NCI-H2196 (cell line): Measurements from ENCODE around the gene RPL4.

Experiments
- DNase-seq: peaks from one replicate; lab custom pipeline; 2025; ENCODE audit not compliant: unreplicated experiment; lab: John Stamatoyannopoulos, UW

Gene RPL4

GRCh38 chr15:66459818-66460615, 44.6 kb downstream of the RPL4 start:
- no peak for DNase-seq

GRCh38 chr15:66456211-66456610, 48.4 kb downstream of the RPL4 start:
- DNase-seq, result no peak

GRCh38 chr15:66454143-66454542, 50.5 kb downstream of the RPL4 start:
- no peak for DNase-seq

GRCh38 chr15:66452971-66453580, 51.6 kb downstream of the RPL4 start:
- DNase-seq, result no peak

GRCh38 chr15:66452420-66452819, 52.2 kb downstream of the RPL4 start:
- no peak for DNase-seq
